Measurements from ENCODE around the gene GABRG3. TPM values are rescaled to one million over a fixed set of nuclear protein-coding genes. Genes with fewer than 3 reads are reported as not detected.

The GABRG3 gene
- total and polyA plus RNA-seq, 2 of the 4 experiments (the other 2 are of a cell fraction), result not detected

GRCh38 chr15:27124287-27124871 lies 153.4 kb downstream of the GABRG3 start:
- POLR2A ChIA-PET (ENCODE audit: unreplicated experiment), result no interaction called here

More at GRCh38 chr15:27124287-27124871, 153.4 kb downstream of the GABRG3 start:
- Histone ChIP-seq H4K8ac (ENCODE audit: low read depth in 2 of 2, low read length in 2 of 2) (no peak overlapping the region), H2BK120ac (ENCODE audit: low read depth, low read length) (no peak overlapping the region), H3K4me1 (ENCODE audit: control insufficient read depth, insufficient read depth, low read length) (no peaks in the 10 kb centered on the region), H3K14ac (replicated peaks; ENCODE audit: low read depth, low read length) (no peak overlapping the region), H2BK20ac (ENCODE audit: low read depth, low read length) (no peak overlapping the region), H2BK5ac (ENCODE audit: low read depth, low read length, poor library complexity, severe bottlenecking) (no peak overlapping the region), H3K36me3 (ENCODE audit: control insufficient read depth, insufficient read depth, low read length) (no peaks in the 10 kb centered on the region), H3K9me3 (ENCODE audit: control insufficient read depth, insufficient read depth, low read length) (peaks cover 27% of the 10 kb centered on the region; the same call in 1 of the 2 replicates), H3K4me3 (ENCODE audit: insufficient read depth, low read depth, low read length) (no peak overlapping the region), H3K18ac (ENCODE audit: low read depth, low read length) (no peak overlapping the region), H4K5ac (ENCODE audit: low read depth, low read length) (no peak overlapping the region), H2AFZ (replicated peaks; ENCODE audit: low read length, poor library complexity) (no peak overlapping the region), H2BK15ac (ENCODE audit: low read depth, low read length) (no peak overlapping the region), H3K27me3 (ENCODE audit: control insufficient read depth, insufficient read depth, low read length) (no peaks in the 10 kb centered on the region), H2AK5ac (ENCODE audit: low read depth, low read length) (no peak overlapping the region), H4K20me1 (ENCODE audit: insufficient read depth, low read length) (no peaks in the 10 kb centered on the region), H3K56ac (ENCODE audit: extremely low read depth, insufficient read depth, low read length) (no peak overlapping the region), H3K4me2 (ENCODE audit: low read depth, low read length) (no peak overlapping the region), H2AK9ac (replicated peaks; ENCODE audit: low read depth, low read length, poor library complexity) (no peak overlapping the region), H3K9me1 (ENCODE audit: insufficient read depth, low read length) (no peaks in the 10 kb centered on the region), H3K79me1 (ENCODE audit: low read depth in 1 of 2, low read length in 2 of 2) (no peaks in the 10 kb centered on the region), H3K4ac (ENCODE audit: low read depth, low read length) (no peak overlapping the region), H3K23ac (ENCODE audit: low read depth, low read length) (no peak overlapping the region), H3K27ac (ENCODE audit: insufficient read depth, low read length) (no peak overlapping the region), H3K9ac (ENCODE audit: low read depth, low read length) (no peak overlapping the region), H4K91ac (ENCODE audit: insufficient read depth, low read depth, low read length) (no peak overlapping the region)
- intact Hi-C loops (cut with micrococcal nuclease), result no loop called here
- ATAC-seq (ENCODE audit: low read depth) (no peak), DNase-seq (no peak)
- TF ChIP-seq RFX5 (IDR thresholded peaks at IDR 0.05; ENCODE audit: low read depth, low read length) (no peak), USF2 (IDR thresholded peaks at IDR 0.05; ENCODE audit: low read depth, low read length) (no peak), SMC3 (IDR thresholded peaks at IDR 0.05; ENCODE audit: low read depth, low read length) (no peak), MAFK (IDR thresholded peaks at IDR 0.05; ENCODE audit: low read depth, low read length) (no peak), CTCF (conservative IDR thresholded peaks at IDR 0.05; ENCODE audit: low read depth, low read length) (no peak), BHLHE40 (IDR thresholded peaks at IDR 0.05; ENCODE audit: low read depth, low read length) (no peak), FOS (IDR thresholded peaks at IDR 0.05; ENCODE audit: low read depth, low read length) (no peak), NFE2L2 (IDR thresholded peaks at IDR 0.05; ENCODE audit: low read depth, low read length) (no peak), RAD21 (IDR thresholded peaks at IDR 0.05; ENCODE audit: low read length) (no peak), POLR2A (IDR thresholded peaks at IDR 0.05; ENCODE audit: low read depth, low read length) (no peak), MAZ (IDR thresholded peaks at IDR 0.05; ENCODE audit: borderline replicate concordance, low read depth, low read length) (no peak), CEBPB (IDR thresholded peaks at IDR 0.05; ENCODE audit: low read depth, low read length) (no peak), MXI1 (IDR thresholded peaks at IDR 0.05; ENCODE audit: borderline replicate concordance, low read depth, low read length) (no peak), RCOR1 (IDR thresholded peaks at IDR 0.05; ENCODE audit: insufficient replicate concordance, low read length) (no peak), ELK1 (IDR thresholded peaks at IDR 0.05; ENCODE audit: borderline replicate concordance, low read depth, low read length) (no peak), CHD1 (IDR thresholded peaks at IDR 0.05; ENCODE audit: low read depth, low read length) (no peak)
- CTCF ChIA-PET, result no interaction called here
- 60% methylated on average over 1 of the region's 4 CpGs; no CpG with 5 or more reads in 1 of the 2 experiments for WGBS, 2 experiments (ENCODE audit: extremely low coverage in 2 of 2, insufficient read length in 1 of 2)
- dilution Hi-C loops (cut with HindIII; ENCODE audit: low sequenced_read_pairs, unreplicated experiment), result no loop called here
- in situ Hi-C loops (cut with MboI; ENCODE audit: low sequenced_read_pairs), result no loop called here
- BruUV-seq (replicated peaks), result no TSS peak

All from IMR-90 (cell line).